ENCODE data around the gene SS18.

DNA sequence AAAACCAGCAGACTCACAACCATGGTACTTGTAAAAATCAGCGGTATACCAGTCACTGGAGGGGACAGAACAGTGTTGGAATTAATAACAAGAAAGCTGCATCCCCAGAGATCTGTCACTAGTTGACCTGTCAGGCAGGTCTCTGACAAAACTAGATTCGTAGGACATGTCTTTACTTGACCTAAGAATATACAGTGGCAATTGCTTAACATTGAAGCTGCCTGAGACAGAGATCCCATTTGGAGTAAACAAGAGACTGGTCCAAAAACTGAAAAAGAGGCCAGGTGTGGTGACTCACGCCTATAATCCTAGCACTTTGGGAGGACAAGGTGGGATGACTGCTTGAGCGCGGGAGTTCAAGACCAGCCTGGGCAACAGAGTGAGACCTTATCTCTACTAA lies 7.2 kb upstream of the SS18 start:
- TF ChIP-seq, protein P1, sequence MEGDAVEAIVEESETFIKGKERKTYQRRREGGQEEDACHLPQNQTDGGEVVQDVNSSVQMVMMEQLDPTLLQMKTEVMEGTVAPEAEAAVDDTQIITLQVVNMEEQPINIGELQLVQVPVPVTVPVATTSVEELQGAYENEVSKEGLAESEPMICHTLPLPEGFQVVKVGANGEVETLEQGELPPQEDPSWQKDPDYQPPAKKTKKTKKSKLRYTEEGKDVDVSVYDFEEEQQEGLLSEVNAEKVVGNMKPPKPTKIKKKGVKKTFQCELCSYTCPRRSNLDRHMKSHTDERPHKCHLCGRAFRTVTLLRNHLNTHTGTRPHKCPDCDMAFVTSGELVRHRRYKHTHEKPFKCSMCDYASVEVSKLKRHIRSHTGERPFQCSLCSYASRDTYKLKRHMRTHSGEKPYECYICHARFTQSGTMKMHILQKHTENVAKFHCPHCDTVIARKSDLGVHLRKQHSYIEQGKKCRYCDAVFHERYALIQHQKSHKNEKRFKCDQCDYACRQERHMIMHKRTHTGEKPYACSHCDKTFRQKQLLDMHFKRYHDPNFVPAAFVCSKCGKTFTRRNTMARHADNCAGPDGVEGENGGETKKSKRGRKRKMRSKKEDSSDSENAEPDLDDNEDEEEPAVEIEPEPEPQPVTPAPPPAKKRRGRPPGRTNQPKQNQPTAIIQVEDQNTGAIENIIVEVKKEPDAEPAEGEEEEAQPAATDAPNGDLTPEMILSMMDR (conservative IDR thresholded peaks at IDR 0.05): no peak
- TF ChIP-seq EZH2 (IDR thresholded peaks at IDR 0.05; ENCODE audit: low read depth): no peak

Data from PC-9 (cell line).